DOHH2 (cell line): Measurements from ENCODE around the gene NR1H2.
A peak's percentile ranks its signal among the peaks of the same experiment; 100 is the strongest.
"Not testable (repeated sequence)": the region's sequence is repeated elsewhere in the genome, so short reads cannot be mapped to it uniquely, and the experiment has no call there.

Source experiments
- H3F3A ChIP-seq: fragments of 200-600 bp; sonication (generic), shearing (Covaris generic); 2 replicates; pipeline ENCODE4 v1.6.0; 2016; ENCODE audit warnings: antibody characterized with exemption, mild to moderate bottlenecking; ENCODE audit not compliant: control insufficient read depth, insufficient read depth
- H3K27ac ChIP-seq: fragments of 200-600 bp; sonication (generic); 2 replicates; pipeline ENCODE4 v1.5.1; 2014; ENCODE audit warnings: low read depth, mild to moderate bottlenecking, low read length, moderate library complexity
- H3K27me3 ChIP-seq: fragments of 200-600 bp; sonication (generic); 2 replicates; pipeline ENCODE4 v1.6.1; 2014; ENCODE audit warnings: mild to moderate bottlenecking, low read length, mixed read lengths; ENCODE audit not compliant: control insufficient read depth
- H3K36me3 ChIP-seq: fragments of 200-600 bp; sonication (generic); 2 replicates; pipeline ENCODE4 v1.6.1; 2014; ENCODE audit warnings: mild to moderate bottlenecking, low read length, moderate library complexity, mixed read lengths; ENCODE audit not compliant: control insufficient read depth
- H3K4me1 ChIP-seq: fragments of 200-600 bp; sonication (generic); 2 replicates; pipeline ENCODE4 v1.6.1; 2014; ENCODE audit warnings: mild to moderate bottlenecking, low read length, mixed read lengths; ENCODE audit not compliant: control insufficient read depth
- H3K4me2 ChIP-seq: fragments of 200-600 bp; sonication (generic); 2 replicates; pipeline ENCODE4 v1.6.0; 2014; ENCODE audit warnings: mild to moderate bottlenecking, low read length, moderate library complexity
- H3K4me3 ChIP-seq: fragments of 200-600 bp; sonication (generic); 2 replicates; pipeline ENCODE4 v1.5.1; 2014; ENCODE audit warnings: mild to moderate bottlenecking, low read length, mixed read lengths
- H3K79me2 ChIP-seq: fragments of 200-600 bp; sonication (generic); 2 replicates; pipeline ENCODE4 v1.6.1; 2014; ENCODE audit warnings: mild to moderate bottlenecking, low read length, mixed read lengths; ENCODE audit not compliant: control insufficient read depth
- H3K9me2 ChIP-seq: fragments of 200-600 bp; sonication (generic); replicated peaks from 2 replicates; pipeline ENCODE4 v1.6.1; 2014; ENCODE audit warnings: mild to moderate bottlenecking, low read length, mixed read lengths; ENCODE audit not compliant: control insufficient read depth
- H3K9me3 ChIP-seq: fragments of 200-600 bp; sonication (generic); 2 replicates; pipeline ENCODE4 v1.6.1; 2014; ENCODE audit warnings: antibody characterized with exemption, low read length, mixed read lengths; ENCODE audit not compliant: control insufficient read depth, insufficient read depth
- H4K20me1 ChIP-seq: fragments of 200-600 bp; sonication (generic); 2 replicates; pipeline ENCODE4 v1.6.0; 2014; ENCODE audit warnings: low read depth, mild to moderate bottlenecking, antibody characterized with exemption, low read length, moderate library complexity; ENCODE audit not compliant: control insufficient read depth, insufficient read depth
- EZH2phosphoT487 ChIP-seq: fragments of 200-600 bp; sonication (generic); IDR thresholded peaks from 2 replicates; pipeline ENCODE4 v1.6.1; 2017; ENCODE audit warnings: borderline replicate concordance, mild to moderate bottlenecking, antibody characterized with exemption, low read length, moderate library complexity, mixed read lengths
- TF ChIP-seq, protein P1 (sequence below): fragments of 200-600 bp; sonication (generic); IDR thresholded peaks from one replicate; pipeline ENCODE4 v1.5.1; 2014; ENCODE audit warnings: antibody characterized with exemption, mild to moderate bottlenecking, low read depth, low read length; ENCODE audit not compliant: poor library complexity, severe bottlenecking

Gene NR1H2

GRCh38 chr19:50344661-50345318 is 31.5 kb upstream of the NR1H2 start:
- Histone ChIP-seq H3K4me3 (peak overlapping the region; percentile 83), H3F3A (peaks cover 55% of the 10 kb centered on the region), H3K36me3 (peaks cover 36% of the 10 kb centered on the region), H3K9me3 (no peaks in the 10 kb centered on the region), H3K4me2 (peak overlapping the region; percentile 84), H3K79me2 (peaks cover 50% of the 10 kb centered on the region), H3K9me2 (no peaks in the 10 kb centered on the region), H3K27ac (peak overlapping the region; percentile 99), H3K27me3 (no peaks in the 10 kb centered on the region), H3K4me1 (peaks cover 87% of the 10 kb centered on the region), H4K20me1 (no peaks in the 10 kb centered on the region)
- no peak for TF ChIP-seq EZH2phosphoT487
- TF ChIP-seq, protein P1, sequence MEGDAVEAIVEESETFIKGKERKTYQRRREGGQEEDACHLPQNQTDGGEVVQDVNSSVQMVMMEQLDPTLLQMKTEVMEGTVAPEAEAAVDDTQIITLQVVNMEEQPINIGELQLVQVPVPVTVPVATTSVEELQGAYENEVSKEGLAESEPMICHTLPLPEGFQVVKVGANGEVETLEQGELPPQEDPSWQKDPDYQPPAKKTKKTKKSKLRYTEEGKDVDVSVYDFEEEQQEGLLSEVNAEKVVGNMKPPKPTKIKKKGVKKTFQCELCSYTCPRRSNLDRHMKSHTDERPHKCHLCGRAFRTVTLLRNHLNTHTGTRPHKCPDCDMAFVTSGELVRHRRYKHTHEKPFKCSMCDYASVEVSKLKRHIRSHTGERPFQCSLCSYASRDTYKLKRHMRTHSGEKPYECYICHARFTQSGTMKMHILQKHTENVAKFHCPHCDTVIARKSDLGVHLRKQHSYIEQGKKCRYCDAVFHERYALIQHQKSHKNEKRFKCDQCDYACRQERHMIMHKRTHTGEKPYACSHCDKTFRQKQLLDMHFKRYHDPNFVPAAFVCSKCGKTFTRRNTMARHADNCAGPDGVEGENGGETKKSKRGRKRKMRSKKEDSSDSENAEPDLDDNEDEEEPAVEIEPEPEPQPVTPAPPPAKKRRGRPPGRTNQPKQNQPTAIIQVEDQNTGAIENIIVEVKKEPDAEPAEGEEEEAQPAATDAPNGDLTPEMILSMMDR, result no peak

DNA sequence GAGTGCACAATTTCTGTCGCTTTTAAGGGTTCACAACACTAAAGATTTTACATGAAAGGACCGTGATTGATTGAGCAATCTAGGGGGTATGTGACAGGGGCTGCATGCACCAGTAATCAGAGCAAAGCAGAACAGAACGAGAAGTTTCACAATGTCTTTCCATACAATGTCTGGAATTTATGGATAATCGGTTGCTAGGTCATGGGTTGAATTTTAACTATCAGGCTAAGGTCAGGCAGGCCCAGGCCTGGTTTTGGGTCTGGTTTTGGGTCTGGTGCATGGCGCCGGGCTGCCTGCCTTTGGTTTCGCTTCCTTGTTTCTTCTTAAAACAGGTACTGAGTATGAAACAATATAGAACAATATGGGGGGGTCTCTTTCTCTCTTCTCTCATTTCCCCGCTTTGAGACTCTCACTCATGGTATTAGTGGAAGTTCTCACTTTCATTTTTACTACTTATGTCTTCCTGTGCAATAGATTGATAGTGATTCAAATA is 29.1 kb upstream of the NR1H2 start:
- Histone ChIP-seq H3K4me2 (peak overlapping the region; percentile 84), H3K4me3 (peak overlapping the region; percentile 68), H3F3A (peaks cover 40% of the 10 kb centered on the region), H3K4me1 (peaks cover 77% of the 10 kb centered on the region), H3K79me2 (peaks cover 27% of the 10 kb centered on the region), H3K36me3 (peaks cover 14% of the 10 kb centered on the region), H3K27ac (peak overlapping the region; percentile 99)
- H3K27me3 ChIP-seq, H3K9me2 ChIP-seq, H3K9me3 ChIP-seq, H4K20me1 ChIP-seq: not testable (repeated sequence)

DNA sequence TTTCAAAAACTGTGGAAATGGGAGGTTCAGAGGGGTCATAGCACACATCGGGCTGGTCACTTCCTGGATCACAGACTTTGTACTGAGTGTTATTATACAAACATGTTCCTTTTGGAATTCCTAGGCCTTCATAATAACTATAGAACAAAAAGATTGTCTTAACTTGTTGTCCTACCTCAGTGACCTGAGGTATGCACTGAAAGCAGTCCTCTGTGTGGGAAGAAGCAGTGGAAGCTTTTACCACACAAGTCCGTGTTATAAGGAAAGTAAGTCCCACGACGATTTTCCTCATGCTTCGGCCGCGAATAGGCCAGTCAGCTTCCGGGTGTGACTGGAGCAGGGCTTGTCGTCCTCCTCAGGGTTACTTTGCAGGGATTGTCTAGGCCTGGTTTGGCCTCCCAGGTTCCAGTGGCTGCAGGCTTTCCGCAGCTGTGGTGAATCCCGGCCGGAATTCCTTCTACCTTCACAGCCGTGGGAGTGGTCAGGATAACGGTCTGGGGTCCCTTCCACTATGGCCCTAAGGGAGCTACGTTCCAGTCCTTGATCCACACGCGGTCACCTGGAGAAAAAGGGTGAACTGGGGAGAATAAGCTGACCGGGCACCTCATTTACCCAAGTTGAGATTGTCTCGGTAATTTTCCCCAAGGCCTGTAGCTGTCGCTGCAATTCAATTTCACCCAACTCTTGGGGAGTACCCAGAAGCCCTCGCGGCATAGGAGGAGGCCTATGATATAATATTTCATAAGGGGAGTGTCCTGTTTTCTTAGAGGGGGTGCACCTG is 26.8 kb upstream of the NR1H2 start:
- TF ChIP-seq, protein P1, result peak; percentile 46
- TF ChIP-seq EZH2phosphoT487, result no peak
- Histone ChIP-seq H3K4me1 (peaks cover 71% of the 10 kb centered on the region), H3K27me3 (no peaks in the 10 kb centered on the region), H3K36me3 (peaks cover 4% of the 10 kb centered on the region; the same call in 1 of the 2 replicates), H3K4me2 (peak overlapping the region; percentile 84), H3F3A (peaks cover 29% of the 10 kb centered on the region), H3K9me3 (no peaks in the 10 kb centered on the region), H3K4me3 (peak overlapping the region; percentile 68; the same call in 1 of the 2 replicates), H3K27ac (peak overlapping the region; percentile 99), H4K20me1 (no peaks in the 10 kb centered on the region), H3K79me2 (peaks cover 6% of the 10 kb centered on the region), H3K9me2 (no peaks in the 10 kb centered on the region)

DNA sequence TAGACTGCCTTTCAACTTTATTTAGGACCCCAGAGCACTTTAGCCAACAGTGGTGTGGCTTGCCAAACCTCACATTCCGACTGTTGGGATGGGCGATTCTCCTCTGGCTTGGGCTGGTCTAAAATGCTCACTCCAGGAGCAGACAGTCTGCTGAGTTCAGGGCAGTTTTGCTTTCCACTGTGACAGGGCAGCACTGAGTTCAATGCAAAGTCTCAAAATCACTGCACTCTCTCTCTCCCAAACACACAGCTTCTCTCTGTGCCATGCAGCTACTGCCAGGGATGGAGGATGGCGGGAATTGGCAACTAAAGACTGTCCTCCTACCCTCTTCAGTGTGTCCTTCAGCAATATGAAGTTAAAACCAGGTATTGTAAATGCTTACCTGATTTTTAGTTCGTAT is 24.0 kb upstream of the NR1H2 start:
- Histone ChIP-seq H3K4me2 (no peak overlapping the region), H3K27ac (no peak overlapping the region), H3K9me3 (no peaks in the 10 kb centered on the region), H4K20me1 (no peaks in the 10 kb centered on the region), H3K27me3 (no peaks in the 10 kb centered on the region), H3K4me1 (peaks cover 50% of the 10 kb centered on the region), H3K9me2 (no peaks in the 10 kb centered on the region), H3K79me2 (peaks cover 5% of the 10 kb centered on the region; the same call in 1 of the 2 replicates), H3K4me3 (no peak overlapping the region), H3F3A (peaks cover 7% of the 10 kb centered on the region), H3K36me3 (no peaks in the 10 kb centered on the region)
- TF ChIP-seq EZH2phosphoT487, result no peak
- TF ChIP-seq, protein P1, result no peak

DNA sequence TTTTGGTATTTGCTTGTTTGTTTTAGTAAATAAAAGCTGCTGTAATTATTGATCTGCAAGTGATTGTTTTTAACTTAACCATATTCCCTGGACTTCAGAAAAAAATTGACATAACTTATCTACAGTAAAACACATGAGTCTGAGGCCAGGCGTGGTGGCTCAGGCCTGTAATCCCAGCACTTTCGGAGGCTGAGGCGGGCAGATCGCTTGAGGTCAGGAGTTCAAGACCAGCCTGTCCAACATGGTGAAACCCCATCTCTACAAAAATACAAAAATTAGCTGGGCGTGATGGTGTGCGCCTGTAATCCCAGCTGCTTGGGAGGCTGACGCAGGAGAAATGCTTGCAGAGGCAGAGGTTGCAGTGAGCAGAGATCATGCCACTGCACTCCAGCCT is 22.8 kb upstream of the NR1H2 start:
- not testable (repeated sequence) for H3K9me2 ChIP-seq, H3K4me2 ChIP-seq, H3K79me2 ChIP-seq, H3K36me3 ChIP-seq, H3K27me3 ChIP-seq, H3K27ac ChIP-seq, H3F3A ChIP-seq, H4K20me1 ChIP-seq, H3K9me3 ChIP-seq, H3K4me3 ChIP-seq
- peaks cover 47% of the 10 kb centered on the region for H3K4me1 ChIP-seq
